IPS DF 6.9 (cell line): ENCODE data around the gene CTNNBL1.

Experiments used
- DNase-seq: peaks from one replicate; pipeline ENCODE4 v3.0.0-alpha.2; 2013; ENCODE audit warnings: low read depth, low spot score
- H3K27ac ChIP-seq: one replicate; pipeline ENCODE4 v1.5.1; 2013; ENCODE audit warnings: low read length, control low read depth
- H3K27me3 ChIP-seq: 2 replicates; pipeline ENCODE4 v1.6.1; 2013; ENCODE audit warnings: mild to moderate bottlenecking, low read length; ENCODE audit not compliant: control insufficient read depth, insufficient read depth
- H3K36me3 ChIP-seq: 2 replicates; pipeline ENCODE4 v1.6.1; 2013; ENCODE audit warnings: low read length; ENCODE audit not compliant: control insufficient read depth, insufficient read depth
- H3K4me1 ChIP-seq: 2 replicates; pipeline ENCODE4 v1.6.1; 2013; ENCODE audit warnings: low read length; ENCODE audit not compliant: control insufficient read depth, insufficient read depth
- H3K4me3 ChIP-seq: 2 replicates; pipeline ENCODE4 v1.5.1; 2013; ENCODE audit warnings: mild to moderate bottlenecking, low read length
- H3K9me3 ChIP-seq: 2 replicates; pipeline ENCODE4 v1.6.1; 2013; ENCODE audit warnings: low read length, inconsistent platforms; ENCODE audit not compliant: control insufficient read depth, insufficient read depth
- WGBS: extraction: QIAGEN DNeasy Blood & Tissue Kit; methylation state at CpG from one replicate; pipeline ENCODE4 v1.1.7; 2013; ENCODE audit warnings: mixed read lengths, missing lambda C conversion rate; ENCODE audit not compliant: insufficient read length, insufficient coverage; 5-methylcytosine and 5-hydroxymethylcytosine counted together

The CTNNBL1 gene

DNA sequence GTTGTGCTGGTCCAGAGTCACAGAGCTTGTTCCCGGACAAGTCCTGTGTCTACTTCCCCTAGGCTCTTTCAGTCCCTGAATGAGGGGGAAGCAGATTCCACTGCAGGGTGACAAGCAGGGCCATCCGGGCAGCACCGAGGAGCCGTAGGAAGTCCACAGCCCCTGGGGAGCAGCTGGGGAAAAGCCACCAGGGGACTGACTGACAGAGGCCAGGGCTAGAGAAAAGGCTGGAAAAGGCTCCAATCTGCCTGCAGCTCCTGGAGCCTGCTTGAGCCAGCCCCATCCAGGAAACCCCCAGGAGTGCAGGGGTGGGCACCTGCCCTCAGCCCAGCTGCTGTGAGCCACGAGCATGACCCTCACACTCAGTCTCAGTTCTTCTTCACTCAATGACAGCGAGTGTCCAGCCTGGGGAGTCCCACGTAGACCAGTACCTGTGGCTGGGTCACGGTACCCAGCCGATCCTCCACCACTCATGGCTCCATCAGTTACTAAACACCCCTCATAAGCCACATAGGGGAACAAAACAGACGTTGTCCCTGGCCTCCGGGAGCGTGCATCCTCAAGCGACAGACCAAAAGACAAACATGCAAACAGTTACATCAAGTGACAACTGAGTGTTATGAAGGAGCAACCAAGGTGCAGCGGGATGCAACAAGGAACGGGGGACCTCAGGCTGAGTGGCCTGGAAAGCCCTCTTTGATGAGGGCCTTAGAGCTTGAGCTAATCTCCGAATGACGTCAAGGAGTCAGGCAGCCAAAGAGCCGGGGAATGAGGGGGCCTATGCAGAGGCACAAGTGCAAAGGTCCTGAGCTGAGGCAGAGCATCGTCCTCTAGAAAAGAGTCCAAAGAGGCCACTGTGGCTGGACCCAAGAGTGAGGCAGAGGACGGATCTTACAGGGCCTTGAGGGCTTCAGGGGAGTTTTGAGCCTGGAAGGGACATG, 184.3 kb downstream of the CTNNBL1 start:
- Histone ChIP-seq H3K9me3 (no peaks in the 10 kb centered on the region), H3K36me3 (peaks cover 4% of the 10 kb centered on the region; the same call in 1 of the 2 replicates), H3K4me1 (no peaks in the 10 kb centered on the region), H3K27ac (no peak overlapping the region), H3K27me3 (no peaks in the 10 kb centered on the region), H3K4me3 (no peak overlapping the region)
- DNase-seq, result no peak
- no CpG with 5 or more reads among the region's 20 CpGs for WGBS

DNA sequence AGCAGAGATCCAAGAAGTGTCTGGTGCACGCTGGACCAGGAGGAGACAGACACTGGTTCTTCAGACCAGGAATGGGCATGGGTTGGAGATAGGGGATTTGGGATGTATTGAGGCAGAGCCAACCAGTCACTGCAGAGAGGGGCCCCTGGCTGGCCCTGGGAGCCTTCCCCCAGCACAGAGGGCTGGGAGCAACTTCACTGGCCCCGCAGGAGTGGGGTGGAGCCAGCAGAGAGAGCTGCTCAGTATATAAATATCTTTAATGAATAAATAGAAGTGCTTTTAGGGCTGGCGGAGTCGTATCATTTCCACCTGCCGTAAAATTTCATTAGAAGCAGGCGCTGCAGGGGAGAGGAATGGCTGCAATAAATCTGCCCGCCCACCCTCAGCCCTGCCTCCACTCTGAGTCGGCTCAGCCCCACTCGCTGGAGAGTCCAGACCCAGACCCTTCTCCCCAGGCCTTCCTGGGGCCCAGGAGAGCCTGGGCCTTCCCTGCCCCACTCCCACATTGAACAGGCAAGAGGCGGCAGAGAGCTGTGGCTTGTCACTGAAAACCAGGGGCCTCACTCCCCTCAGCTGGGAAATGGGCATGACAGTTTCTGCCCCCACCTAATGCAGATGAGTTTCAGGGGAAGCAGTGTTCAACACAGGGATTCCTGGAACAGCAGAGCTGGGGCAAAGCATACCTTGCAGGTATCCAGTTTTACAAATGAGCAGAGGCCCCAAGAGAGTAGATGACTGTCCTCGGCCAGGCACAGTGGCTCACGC, 185.2 kb downstream of the CTNNBL1 start:
- Histone ChIP-seq H3K27ac (no peak overlapping the region), H3K4me3 (no peak overlapping the region), H3K36me3 (no peaks in the 10 kb centered on the region; the same call in 1 of the 2 replicates), H3K9me3 (no peaks in the 10 kb centered on the region), H3K27me3 (no peaks in the 10 kb centered on the region), H3K4me1 (no peaks in the 10 kb centered on the region)
- no peak for DNase-seq
- no CpG with 5 or more reads among the region's 12 CpGs for whole genome bisulfite sequencing

DNA sequence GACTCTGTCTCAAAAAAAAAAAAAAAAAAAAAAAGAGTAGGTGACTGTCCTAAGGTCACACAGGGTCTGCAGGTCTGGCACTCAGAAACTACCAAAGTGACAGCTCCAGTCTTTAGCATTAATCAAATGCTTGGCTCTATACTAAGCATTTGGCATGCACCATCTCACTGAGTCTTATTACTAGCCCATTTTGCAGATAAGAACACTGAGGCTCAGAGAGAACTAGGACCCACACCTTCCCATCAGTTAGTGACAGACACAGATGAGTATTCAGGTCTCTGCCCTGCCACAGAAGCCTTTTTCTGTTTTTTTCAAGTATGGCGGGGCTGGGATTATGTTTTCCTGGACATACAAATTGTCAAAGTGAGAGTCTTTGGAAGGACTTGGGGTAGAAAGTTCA, 186.0 kb downstream of the CTNNBL1 start:
- no CpG with 5 or more reads among the region's 1 CpG for WGBS
- DNase-seq, result no peak
- Histone ChIP-seq H3K9me3 (no peaks in the 10 kb centered on the region), H3K36me3 (no peaks in the 10 kb centered on the region), H3K4me1 (no peaks in the 10 kb centered on the region), H3K27me3 (no peaks in the 10 kb centered on the region), H3K27ac (no peak overlapping the region), H3K4me3 (no peak overlapping the region)

DNA sequence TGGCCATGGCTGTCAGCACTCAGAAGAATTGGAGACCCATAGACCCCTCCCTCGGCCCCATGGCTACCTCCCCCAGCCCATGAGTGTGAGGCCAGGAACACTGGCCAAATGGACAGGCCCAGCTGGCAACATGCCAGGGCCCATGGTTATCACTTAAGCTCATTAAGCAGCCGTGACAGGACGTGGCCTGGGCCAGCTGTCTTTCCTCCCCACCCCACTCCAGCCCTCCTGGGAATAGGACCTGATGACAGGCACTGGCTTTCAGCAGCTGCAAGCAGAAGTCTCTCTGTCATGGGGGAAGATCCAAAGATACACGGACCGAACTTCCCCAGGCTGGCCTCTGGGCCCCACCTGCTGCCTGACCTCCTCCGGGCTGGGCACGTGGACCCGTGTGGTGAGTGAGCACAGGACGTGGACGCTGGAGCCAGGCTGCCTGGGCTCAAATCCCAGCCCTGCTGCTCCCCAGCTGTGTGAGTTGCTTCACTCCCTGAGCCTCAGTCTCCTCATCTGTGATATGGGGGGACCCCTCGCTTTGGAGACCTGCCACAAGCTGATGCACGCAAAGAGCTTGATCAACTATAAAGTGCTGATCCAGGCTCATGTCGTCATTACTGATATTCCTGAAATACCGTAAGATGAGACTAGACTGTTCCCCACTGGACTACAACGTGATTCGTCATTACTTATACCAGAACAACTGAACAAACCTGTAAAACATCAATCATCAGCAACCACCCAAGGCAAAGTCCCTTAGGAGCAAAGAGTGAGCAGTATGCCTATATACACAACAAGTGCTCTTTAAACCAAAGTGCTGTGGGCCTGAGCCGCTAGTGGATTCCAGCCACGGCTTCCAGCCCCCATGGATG, 187.1 kb downstream of the CTNNBL1 start:
- H3K9me3 ChIP-seq, result no peaks in the 10 kb centered on the region
- no peak overlapping the region for H3K27ac ChIP-seq
- H3K27me3 ChIP-seq, result no peaks in the 10 kb centered on the region
- no CpG with 5 or more reads among the region's 18 CpGs for WGBS
- no peak for DNase-seq
- H3K36me3 ChIP-seq, result no peaks in the 10 kb centered on the region
- H3K4me3 ChIP-seq, result no peak overlapping the region
- no peaks in the 10 kb centered on the region for H3K4me1 ChIP-seq

DNA sequence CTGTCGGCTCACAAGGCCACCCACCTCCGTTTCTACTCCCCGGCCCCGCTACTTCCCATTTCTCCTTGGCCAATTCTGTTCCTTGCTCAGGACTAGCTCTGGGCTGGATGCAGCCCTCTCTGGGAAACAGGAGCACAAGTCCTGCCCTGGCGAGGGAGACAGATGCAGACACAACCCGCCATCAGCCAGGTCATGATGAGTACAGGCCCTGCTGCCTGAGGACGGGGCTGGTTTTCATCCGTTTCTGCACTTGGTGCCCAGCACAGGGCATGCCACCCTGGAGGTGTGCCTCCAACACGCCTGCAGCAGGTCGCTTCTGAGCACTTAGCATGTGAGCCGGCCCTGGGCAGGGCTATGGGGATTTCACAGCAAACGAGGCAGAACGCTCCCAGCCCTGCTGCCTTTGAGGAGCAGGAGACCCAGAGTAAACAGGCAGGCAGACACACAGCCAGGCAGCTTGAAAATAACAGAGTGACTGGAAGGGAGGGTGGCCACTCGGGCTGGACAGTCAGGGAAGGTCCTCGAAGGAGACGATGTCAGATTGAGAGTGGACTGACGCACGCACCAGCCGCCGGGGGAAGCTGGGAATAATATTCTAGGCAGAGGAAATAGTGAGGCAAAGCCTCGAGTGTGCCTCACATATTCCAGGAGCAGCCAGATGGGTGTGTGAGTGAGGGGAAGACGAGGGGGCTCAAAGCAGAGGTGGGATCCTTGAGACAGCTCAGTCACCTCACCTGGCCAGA, 187.9 kb downstream of the CTNNBL1 start:
- Histone ChIP-seq H3K4me3 (no peak overlapping the region), H3K4me1 (no peaks in the 10 kb centered on the region), H3K9me3 (no peaks in the 10 kb centered on the region), H3K36me3 (no peaks in the 10 kb centered on the region), H3K27me3 (no peaks in the 10 kb centered on the region), H3K27ac (no peak overlapping the region)
- no CpG with 5 or more reads among the region's 22 CpGs for WGBS
- DNase-seq, result no peak

DNA sequence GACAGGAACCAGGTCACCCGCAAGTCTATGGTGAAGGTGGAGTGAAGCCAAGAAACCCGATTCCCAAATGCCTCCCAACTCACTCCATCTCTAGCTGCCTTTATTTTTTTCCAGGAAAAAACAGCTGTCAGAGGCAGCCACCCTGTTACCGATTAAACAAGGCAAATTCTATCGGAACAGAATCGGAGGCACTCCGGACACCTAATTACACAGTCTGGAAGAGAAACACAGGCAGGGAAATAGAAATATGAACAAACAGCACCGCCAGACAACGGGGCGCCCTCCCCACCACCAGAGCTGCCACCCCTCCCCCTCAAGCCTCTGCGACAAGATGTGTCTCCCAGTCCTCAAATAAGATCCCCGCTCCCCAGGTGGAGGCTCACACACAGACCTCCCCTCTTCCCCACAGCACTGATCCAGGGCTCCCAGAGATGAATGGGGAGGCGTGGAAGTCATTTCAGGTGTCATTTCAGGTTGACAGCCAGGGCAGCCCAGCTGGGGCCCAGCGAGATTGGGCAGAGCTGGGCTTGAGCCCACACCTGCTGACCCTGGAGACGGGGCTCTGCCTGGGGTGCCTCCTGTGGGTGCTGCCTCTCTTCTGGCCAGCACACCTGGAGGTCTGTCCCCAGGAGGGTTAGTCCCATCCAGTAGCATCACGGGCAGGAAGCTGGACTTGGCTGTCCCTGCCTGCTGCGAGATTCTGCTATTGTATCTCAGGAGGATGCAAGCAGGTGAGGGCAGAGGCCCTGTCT, 189.3 kb downstream of the CTNNBL1 start:
- Histone ChIP-seq H3K4me1 (no peaks in the 10 kb centered on the region), H3K4me3 (no peak overlapping the region), H3K27ac (no peak overlapping the region), H3K36me3 (no peaks in the 10 kb centered on the region), H3K9me3 (no peaks in the 10 kb centered on the region), H3K27me3 (no peaks in the 10 kb centered on the region)
- DNase-seq, result no peak
- WGBS, result no CpG with 5 or more reads among the region's 16 CpGs

DNA sequence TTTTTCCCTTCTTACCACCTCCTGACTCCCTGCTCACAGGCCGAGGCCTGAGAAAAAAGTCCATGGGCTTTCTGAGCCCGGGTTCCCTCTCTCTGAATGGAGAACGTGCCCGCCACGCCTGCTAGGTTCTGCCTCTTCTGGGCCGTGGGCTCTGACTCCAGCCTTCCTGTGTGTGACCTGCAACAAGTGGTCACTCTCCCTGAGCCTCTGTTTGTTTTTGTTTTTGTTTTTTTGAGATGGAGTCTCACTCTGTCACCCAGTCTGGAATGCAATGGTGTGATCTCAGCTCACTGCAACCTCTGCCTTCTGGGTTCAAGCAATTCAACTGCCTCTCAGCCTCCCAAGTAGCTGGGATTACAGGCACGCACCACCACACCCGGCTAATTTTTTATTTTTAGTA, 191.2 kb downstream of the CTNNBL1 start:
- WGBS, result no CpG with 5 or more reads among the region's 8 CpGs
- H3K27me3 ChIP-seq, result no peaks in the 10 kb centered on the region; the same call in 1 of the 2 replicates
- no peak overlapping the region for H3K27ac ChIP-seq
- H3K9me3 ChIP-seq, result no peaks in the 10 kb centered on the region
- no peaks in the 10 kb centered on the region for H3K4me1 ChIP-seq
- no peak overlapping the region for H3K4me3 ChIP-seq
- no peak for DNase-seq
- no peaks in the 10 kb centered on the region for H3K36me3 ChIP-seq

DNA sequence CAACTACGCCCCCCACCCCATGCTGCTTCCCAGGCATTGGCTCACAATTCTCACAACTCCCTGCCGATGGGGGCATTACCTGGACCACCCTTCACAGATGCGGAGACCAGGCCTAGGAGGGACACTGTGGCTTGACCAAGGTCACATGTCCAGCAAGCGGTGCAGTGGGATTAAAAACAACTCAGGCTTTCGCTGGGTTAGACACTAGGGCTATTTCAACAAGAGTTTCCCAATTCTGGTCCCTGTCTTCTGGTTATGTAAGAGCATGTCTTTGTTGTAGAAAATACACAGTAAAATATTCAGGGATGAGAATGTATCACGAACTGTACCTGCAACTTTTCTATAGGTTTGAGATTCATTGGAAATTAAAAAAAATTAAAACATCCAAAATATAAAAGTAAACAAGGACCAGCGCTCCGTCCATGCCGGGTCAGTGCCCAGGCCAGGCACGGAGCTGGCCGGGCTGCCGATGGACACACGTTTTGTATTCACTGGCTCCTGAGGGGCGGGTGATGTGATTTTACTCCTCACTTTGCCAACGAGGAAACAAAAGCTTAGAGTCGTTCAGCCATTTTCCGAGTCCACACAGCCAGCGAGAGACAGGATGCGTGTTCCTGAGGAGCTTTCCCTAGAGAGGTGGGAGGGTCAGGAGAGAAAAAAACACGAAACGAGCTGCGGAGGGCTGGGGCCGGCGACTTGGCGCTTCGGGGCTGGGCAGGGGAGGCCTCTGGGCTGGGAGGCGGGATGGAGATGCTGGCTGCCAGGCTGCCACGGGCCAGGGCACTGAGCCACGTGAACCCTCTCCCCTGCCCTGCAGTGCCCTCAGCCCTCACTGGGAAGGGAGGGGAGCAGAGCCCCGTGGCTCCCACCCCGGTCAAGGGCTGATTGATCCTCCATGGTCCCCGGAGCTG, 192.0 kb downstream of the CTNNBL1 start:
- H3K36me3 ChIP-seq, result no peaks in the 10 kb centered on the region
- H3K27ac ChIP-seq, result no peak overlapping the region
- no peak for DNase-seq
- WGBS, result no CpG with 5 or more reads among the region's 32 CpGs
- H3K4me1 ChIP-seq, result no peaks in the 10 kb centered on the region
- H3K9me3 ChIP-seq, result no peaks in the 10 kb centered on the region
- H3K4me3 ChIP-seq, result no peak overlapping the region
- no peaks in the 10 kb centered on the region; the same call in 1 of the 2 replicates for H3K27me3 ChIP-seq
